Endothelial cell of umbilical vein (primary cell): ENCODE data around the gene TRIM59. TPM values are rescaled to one million over a fixed set of nuclear protein-coding genes. Genes with fewer than 3 reads are reported as not detected.
A peak's percentile ranks its signal among the peaks of the same experiment; 100 is the strongest.

ENCODE experiments used
- BruUV-seq: library from RNA; stranded (reverse); fragments of 400-500 nt; replicated peaks from 2 replicates; lab custom pipeline; 2021; lab: Mats Ljungman, UMichigan
- CTCF ChIA-PET: fragments of 300-600, 350-600 bp; sonication (Branson Sonifier 250); formaldehyde crosslinking; loops from one replicate; lab custom pipeline; 2021; ENCODE audit warnings: antibody characterized with exemption, inconsistent platforms; lab: Charles Lee
- POLR2A ChIA-PET: fragments of 300-600, 350-600 bp; sonication (Branson Sonifier 250); formaldehyde crosslinking; loops from one replicate; lab custom pipeline; 2021; ENCODE audit warnings: antibody characterized with exemption, inconsistent platforms; lab: Charles Lee
- DNase-seq: peaks from one replicate; pipeline ENCODE4 v3.0.0-alpha.2; 2011; ENCODE audit warnings: low read depth, low spot score
- FAIRE-seq: peaks from 2 replicates; lab custom pipeline; 2011; peaks lifted over from hg19 to GRCh38; lab: Jason Lieb, UNC
- H2AFZ ChIP-seq: 2 replicates; pipeline ENCODE4 v1.6.0; 2012; ENCODE audit warnings: low read depth, low read length, control low read depth, inconsistent platforms
- H3K27ac ChIP-seq: 2 replicates; pipeline ENCODE4 v1.5.1; 2011; ENCODE audit warnings: low read depth, mild to moderate bottlenecking, control low read depth, low read length, moderate library complexity; ENCODE audit not compliant: insufficient read depth
- H3K27me3 ChIP-seq, 2 experiments: 2 replicates each; pipeline versions ENCODE4 v1.6.0 to v1.6.1; 2011; ENCODE audit warnings: low read length in 2 of 2, mixed read lengths in 1 of 2; ENCODE audit not compliant: control insufficient read depth in 2 of 2, insufficient read depth in 2 of 2
- H3K36me3 ChIP-seq, 2 experiments: 2 replicates in 1 of 2; 3 replicates in 1 of 2; pipeline ENCODE4 v1.5.1; 2011; ENCODE audit warnings: low read length in 2 of 2, mild to moderate bottlenecking in 1 of 2, moderate library complexity in 1 of 2; ENCODE audit not compliant: control insufficient read depth in 2 of 2, insufficient read depth in 2 of 2; ENCODE audit errors: extremely low read depth in 1 of 2
- H3K4me1 ChIP-seq: 3 replicates; pipeline ENCODE4 v1.5.1; 2011; ENCODE audit warnings: mild to moderate bottlenecking, low read length; ENCODE audit not compliant: control insufficient read depth, insufficient read depth; ENCODE audit errors: extremely low read depth
- H3K4me2 ChIP-seq: 2 replicates; pipeline ENCODE4 v1.6.1; 2011; ENCODE audit warnings: low read length, control low read depth, mixed read lengths; ENCODE audit not compliant: insufficient read depth
- H3K4me3 ChIP-seq, 3 experiments: fragments of 200-600 bp in 1 of 3; sonication (generic), shearing (Covaris generic) in 1 of 3; replicated peaks in 1 of 3; 2 replicates each; pipeline ENCODE4 v1.5.1; 2011 to 2016; ENCODE audit warnings: control low read depth in 3 of 3, low read length in 3 of 3, mild to moderate bottlenecking in 2 of 3, inconsistent platforms in 1 of 3, low read depth in 1 of 3, moderate library complexity in 1 of 3; ENCODE audit not compliant: insufficient read depth in 1 of 3
- H3K79me2 ChIP-seq: 2 replicates; pipeline ENCODE4 v1.6.0; 2012; ENCODE audit warnings: low read length, inconsistent platforms; ENCODE audit not compliant: control insufficient read depth, insufficient read depth
- H3K9ac ChIP-seq: replicated peaks from 2 replicates; pipeline ENCODE3; 2011; ENCODE audit warnings: low read length, control low read depth; ENCODE audit not compliant: insufficient read depth; ENCODE audit errors: extremely low read depth
- H3K9me1 ChIP-seq: replicated peaks from 3 replicates; pipeline ENCODE4 v1.6.0; 2011; ENCODE audit warnings: mild to moderate bottlenecking, low read length; ENCODE audit not compliant: control insufficient read depth, insufficient read depth; ENCODE audit errors: extremely low read depth
- H3K9me3 ChIP-seq: replicated peaks from 2 replicates; pipeline ENCODE4 v1.5.1; 2012; ENCODE audit warnings: low read length, inconsistent platforms; ENCODE audit not compliant: control insufficient read depth, insufficient read depth
- H4K20me1 ChIP-seq: replicated peaks from 2 replicates; pipeline ENCODE3; 2011; ENCODE audit warnings: mild to moderate bottlenecking, low read length; ENCODE audit not compliant: control insufficient read depth, insufficient read depth; ENCODE audit errors: extremely low read depth
- CTCF ChIP-seq, 2 donors: IDR thresholded peaks; 1 replicate in 1 of 2; 2 replicates in 1 of 2; pipeline ENCODE4 v1.5.1; 2011; ENCODE audit warnings: low read length in 2 of 2, mild to moderate bottlenecking in 2 of 2, moderate library complexity in 2 of 2, control low read depth in 1 of 2, inconsistent platforms in 1 of 2, low read depth in 1 of 2; ENCODE audit not compliant: insufficient read depth in 1 of 2; ENCODE audit errors: extremely low read depth in 1 of 2
- EZH2 ChIP-seq: IDR thresholded peaks from 2 replicates; pipeline ENCODE4 v1.6.1; 2012; ENCODE audit warnings: borderline replicate concordance, low read depth, mild to moderate bottlenecking, moderate library complexity, low read length, inconsistent platforms; ENCODE audit not compliant: severe bottlenecking
- FOS ChIP-seq: IDR thresholded peaks from 2 replicates; pipeline ENCODE4 v1.6.1; 2011; ENCODE audit warnings: mild to moderate bottlenecking, low read length, moderate library complexity, borderline replicate concordance; ENCODE audit not compliant: insufficient read depth
- GATA2 ChIP-seq: IDR thresholded peaks from 2 replicates; pipeline ENCODE4 v1.7.0; 2011; ENCODE audit warnings: low read depth, mild to moderate bottlenecking, moderate library complexity, mixed read lengths, low read length; ENCODE audit not compliant: insufficient read length, insufficient read depth
- JUN ChIP-seq: IDR thresholded peaks from 2 replicates; pipeline ENCODE4 v1.6.1; 2011; ENCODE audit warnings: borderline replicate concordance, low read depth; ENCODE audit not compliant: insufficient read length, insufficient read depth
- MAX ChIP-seq: IDR thresholded peaks from 2 replicates; pipeline ENCODE4 v1.6.1; 2011; ENCODE audit not compliant: insufficient read depth, insufficient read length
- MYC ChIP-seq: IDR thresholded peaks from one replicate; pipeline ENCODE4 v1.6.1; 2011; ENCODE audit warnings: mild to moderate bottlenecking, low read depth, low read length
- POLR2A ChIP-seq: IDR thresholded peaks from 2 replicates; pipeline ENCODE4 v1.6.1; 2012; ENCODE audit warnings: low read depth, mild to moderate bottlenecking, control low read depth, low read length
- POLR2AphosphoS5 ChIP-seq: IDR thresholded peaks from 2 replicates; pipeline ENCODE4 v1.6.1; 2012; ENCODE audit warnings: low read depth, mild to moderate bottlenecking, control low read depth, low read length, moderate library complexity; ENCODE audit not compliant: insufficient read depth
- dilution Hi-C: fragments of 300-500 bp; cut with MboI; formaldehyde crosslinking; loops from one replicate; pipeline ENCODE4 v1.15.0; 2019; ENCODE audit warnings: low sequenced_read_pairs; ENCODE audit not compliant: extremely low pct_ligation_motif_present
- intact Hi-C: fragments of 100-400 bp; cut with micrococcal nuclease; formaldehyde crosslinking; loops from one replicate; pipeline ENCODE4 v1.10.0; 2022
- polyA plus RNA-seq, 4 experiments: library from polyadenylated mRNA; depleted of rRNA in 3 of 4; stranded (reverse) in 3 of 4; unstranded in 1 of 4; fragments of >200 nt; gene quantifications; 2 replicates each; pipeline versions ENCODE4 v1.2.1 to v1.2.3, GENCODE V29; 2011 to 2012; ENCODE audit warnings: missing spikeins in 1 of 4
- total RNA-seq: library from RNA; stranded (reverse); gene quantifications from 2 replicates; pipeline ENCODE4 v1.2.3, GENCODE V29; 2021

TRIM59 gene
- total and polyA plus RNA-seq, 2 donors (not counting 3 experiments of a cell fraction or from before 2014, with no cell fraction given): 6.8 to 33.0 TPM

- FAIRE-seq (no peak), DNase-seq (peak; percentile 36)
- Histone ChIP-seq H3K27ac (no peak overlapping the region), H3K27me3 (no peaks in the 10 kb centered on the region), H3K4me2 (peak overlapping the region; percentile 88), H4K20me1 (no peaks in the 10 kb centered on the region), H3K4me3 (peak overlapping the region in 1 of 3 experiments; percentile 85), H3K9me3 (no peaks in the 10 kb centered on the region), H3K4me1 (peaks cover 21% of the 10 kb centered on the region), H3K36me3 (no peaks in the 10 kb centered on the region), H3K79me2 (peaks cover 67% of the 10 kb centered on the region), H2AFZ (no peak overlapping the region), H3K9me1 (no peaks in the 10 kb centered on the region), H3K9ac (peak overlapping the region; percentile 36)
- CTCF ChIA-PET: interaction anchor here (0.9 to 1.9 kb wide), 4 partner anchors 13 to 415 kb away, joined by 3 to 5 read pairs (median 4); no protein-coding TSS in a partner anchor
- intact Hi-C loops (no loop called here), dilution Hi-C loops (no loop called here)
- BruUV-seq: no TSS peak
- TF ChIP-seq MYC (no peak), JUN (no peak), CTCF (IDR thresholded peaks at IDR 0.05; ENCODE audit: extremely low read depth in 1 of 2, insufficient read depth in 1 of 2, low read depth in 1 of 2, low read length in 2 of 2) (no peak)
- POLR2A ChIA-PET: no interaction called here
Observed at GRCh38 chr3:160447544-160447943, 2.0 kb downstream of the TRIM59 start.

GRCh38 chr3:160446522-160447056 is 3.0 kb downstream of the TRIM59 start:
- Histone ChIP-seq H3K9ac (no peak overlapping the region), H4K20me1 (no peaks in the 10 kb centered on the region), H3K4me1 (peaks cover 21% of the 10 kb centered on the region), H3K36me3 (no peaks in the 10 kb centered on the region), H3K79me2 (peaks cover 76% of the 10 kb centered on the region), H2AFZ (no peak overlapping the region), H3K27me3 (no peaks in the 10 kb centered on the region), H3K4me3 (no peak overlapping the region), H3K4me2 (no peak overlapping the region), H3K9me3 (no peaks in the 10 kb centered on the region), H3K9me1 (no peaks in the 10 kb centered on the region), H3K27ac (no peak overlapping the region)
- DNase-seq (no peak), FAIRE-seq (no peak)
- intact Hi-C loops (no loop called here), dilution Hi-C loops (no loop called here)
- ChIA-PET CTCF (interaction anchor here (1.9 kb wide), 1 partner anchor 283 kb away, joined by 4 read pairs; no protein-coding TSS in a partner anchor), POLR2A (no interaction called here)
- no TSS peak for BruUV-seq
- TF ChIP-seq EZH2 (no peak), MYC (no peak), FOS (no peak), GATA2 (no peak), POLR2A (no peak), CTCF (IDR thresholded peaks at IDR 0.05; ENCODE audit: extremely low read depth in 1 of 2, insufficient read depth in 1 of 2, low read depth in 1 of 2, low read length in 2 of 2) (no peak), POLR2AphosphoS5 (no peak), MAX (no peak), JUN (no peak)
